Measurements from ENCODE around the gene AP5Z1. TPM values are rescaled to one million over a fixed set of nuclear protein-coding genes. Genes with fewer than 3 reads are reported as not detected.

The AP5Z1 gene
- total RNA-seq, 4 donors from 2014 or later, result 26.2 to 81.2 (median 52.2) TPM

DNA sequence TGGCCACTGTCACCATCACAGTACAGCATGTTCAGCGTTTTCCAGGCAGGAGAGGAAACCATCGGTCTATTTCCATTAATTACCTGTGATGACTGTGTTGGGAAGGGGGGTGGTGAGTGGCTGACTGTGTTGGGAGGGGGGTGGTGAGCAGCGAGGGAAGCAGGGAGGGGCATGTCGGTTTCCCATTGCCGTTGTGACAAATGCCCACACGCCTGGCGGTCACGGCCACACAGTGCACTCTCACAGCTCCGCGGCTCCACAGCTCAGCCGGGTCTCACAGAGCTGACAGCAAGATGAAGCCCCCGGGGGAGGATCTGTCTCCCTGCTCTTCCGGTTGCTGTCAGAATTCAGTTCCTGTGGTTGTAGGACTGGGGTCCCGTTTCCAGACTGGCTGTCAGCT is 39.0 kb downstream of the AP5Z1 start:
- no peak overlapping the region for H3K4me3 ChIP-seq
- TF ChIP-seq POLR2A (IDR thresholded peaks at IDR 0.05), result no peak
- TF ChIP-seq POLR2AphosphoS5 (IDR thresholded peaks at IDR 0.05), result no peak
- no peak for TF ChIP-seq CTCF (IDR thresholded peaks at IDR 0.05)
- no peak for TF ChIP-seq EP300 (IDR thresholded peaks at IDR 0.05)
- no peak for DNase-seq (ENCODE audit: low spot score in 2 of 2)
- no peaks in the 10 kb centered on the region for H3K36me3 ChIP-seq
- no peaks in the 10 kb centered on the region for H3K9me3 ChIP-seq
- no peaks in the 10 kb centered on the region for H3K4me1 ChIP-seq
- H3K27ac ChIP-seq, result no peak overlapping the region
- peaks cover 15% of the 10 kb centered on the region for H3K27me3 ChIP-seq
- WGBS, result 48% methylated on average over 6 of the region's 14 CpGs

DNA sequence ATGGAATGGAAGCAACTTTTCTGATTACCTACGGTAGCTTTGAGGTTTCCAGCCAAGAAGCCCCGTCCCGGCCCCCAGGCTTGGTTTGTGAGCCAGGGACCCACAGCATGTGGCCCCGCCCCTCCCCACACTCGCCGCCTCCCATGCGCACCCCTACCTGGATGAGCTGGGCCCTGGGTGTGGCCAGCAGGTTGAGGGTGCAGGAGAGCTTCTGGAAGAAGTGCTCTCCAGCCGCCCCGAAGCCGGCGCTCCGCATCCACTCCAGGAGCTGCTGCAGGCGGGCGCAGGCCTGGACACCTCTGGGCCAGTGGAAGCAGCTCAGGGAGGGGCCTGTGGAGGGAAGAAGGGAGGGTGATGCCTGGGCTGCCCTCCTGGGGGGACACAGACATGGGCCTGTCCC is 39.7 kb downstream of the AP5Z1 start:
- 80% methylated on average over 3 of the region's 14 CpGs for WGBS
- H3K27me3 ChIP-seq, result peaks cover 15% of the 10 kb centered on the region

GRCh38 chr7:4815609-4816418 is 40.4 kb downstream of the AP5Z1 start:
- H3K36me3 ChIP-seq, result no peaks in the 10 kb centered on the region
- DNase-seq (ENCODE audit: low spot score in 2 of 2), result no peak
- H3K9me3 ChIP-seq, result no peaks in the 10 kb centered on the region
- 88% methylated on average over 23 of the region's 38 CpGs for WGBS
- peaks cover 4% of the 10 kb centered on the region for H3K4me1 ChIP-seq
- TF ChIP-seq CTCF (IDR thresholded peaks at IDR 0.05) (no peak), POLR2AphosphoS5 (IDR thresholded peaks at IDR 0.05) (no peak), EP300 (IDR thresholded peaks at IDR 0.05) (no peak), POLR2A (IDR thresholded peaks at IDR 0.05) (no peak)
- no peak overlapping the region for H3K27ac ChIP-seq
- peaks cover 15% of the 10 kb centered on the region for H3K27me3 ChIP-seq
- H3K4me3 ChIP-seq, result no peak overlapping the region

More for the DNA sequence above, 39.7 kb downstream of the AP5Z1 start:
- Histone ChIP-seq H3K4me1 (peaks cover 3% of the 10 kb centered on the region), H3K36me3 (no peaks in the 10 kb centered on the region), H3K4me3 (no peak overlapping the region), H3K27ac (no peak overlapping the region), H3K9me3 (no peaks in the 10 kb centered on the region)
- no peak for DNase-seq (ENCODE audit: low spot score in 2 of 2)
- no peak for TF ChIP-seq CTCF (IDR thresholded peaks at IDR 0.05)
- no peak for TF ChIP-seq POLR2AphosphoS5 (IDR thresholded peaks at IDR 0.05)
- no peak for TF ChIP-seq EP300 (IDR thresholded peaks at IDR 0.05)
- no peak for TF ChIP-seq POLR2A (IDR thresholded peaks at IDR 0.05)

GRCh38 chr7:4816419-4817080 is 41.1 kb downstream of the AP5Z1 start:
- H3K27me3 ChIP-seq, result peaks cover 15% of the 10 kb centered on the region
- no peak overlapping the region for H3K4me3 ChIP-seq
- H3K9me3 ChIP-seq, result no peaks in the 10 kb centered on the region
- TF ChIP-seq EP300 (IDR thresholded peaks at IDR 0.05) (no peak), POLR2A (IDR thresholded peaks at IDR 0.05) (no peak), POLR2AphosphoS5 (IDR thresholded peaks at IDR 0.05) (no peak), CTCF (IDR thresholded peaks at IDR 0.05) (no peak)
- 94% methylated on average over 14 of the region's 26 CpGs for WGBS
- peaks cover 4% of the 10 kb centered on the region for H3K4me1 ChIP-seq
- no peak overlapping the region for H3K27ac ChIP-seq
- no peaks in the 10 kb centered on the region for H3K36me3 ChIP-seq
- DNase-seq (ENCODE audit: low spot score in 2 of 2), result no peak

DNA sequence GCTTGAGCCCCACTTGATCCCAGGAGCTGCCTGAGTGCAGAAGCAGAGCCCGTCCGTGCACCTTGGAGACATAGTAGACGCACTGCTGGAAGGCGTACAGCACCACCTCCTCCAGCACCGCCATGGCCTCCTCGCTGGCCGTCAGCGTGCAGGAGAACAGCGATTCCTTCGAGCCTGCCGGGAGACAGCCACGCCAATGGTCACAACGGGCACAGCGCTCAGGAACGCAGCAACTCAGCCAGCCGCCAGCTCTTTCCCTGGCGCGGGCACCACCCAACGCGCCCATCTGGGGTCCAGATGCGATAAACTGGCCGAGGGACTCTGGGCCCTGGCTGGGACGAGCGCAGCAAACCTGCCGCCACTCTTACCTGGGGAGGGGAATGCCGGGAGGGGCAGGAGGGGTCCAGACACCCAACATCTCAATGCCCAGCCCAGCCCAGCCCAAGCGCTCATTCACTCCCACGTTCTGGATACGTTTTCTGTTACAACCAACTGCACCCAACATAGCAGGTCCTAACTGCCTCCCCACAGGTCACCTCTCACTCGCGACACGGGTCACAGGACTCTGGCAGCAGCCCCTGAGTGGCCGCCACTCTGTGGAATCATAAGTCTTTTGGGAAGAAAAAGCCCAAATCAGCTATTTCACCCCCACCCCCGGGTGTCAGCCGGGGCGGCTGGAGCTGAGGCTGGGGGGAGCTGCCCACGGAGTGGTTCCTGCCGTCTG is 41.9 kb downstream of the AP5Z1 start:
- DNase-seq (ENCODE audit: low spot score in 2 of 2), result no peak
- no peaks in the 10 kb centered on the region for H3K36me3 ChIP-seq
- peaks cover 4% of the 10 kb centered on the region for H3K4me1 ChIP-seq
- H3K27me3 ChIP-seq, result peaks cover 15% of the 10 kb centered on the region
- no peak overlapping the region for H3K27ac ChIP-seq
- no peaks in the 10 kb centered on the region for H3K9me3 ChIP-seq
- WGBS, result 94% methylated on average over 34 of the region's 38 CpGs
- H3K4me3 ChIP-seq, result no peak overlapping the region
- TF ChIP-seq POLR2AphosphoS5 (IDR thresholded peaks at IDR 0.05) (no peak), POLR2A (IDR thresholded peaks at IDR 0.05) (no peak), CTCF (IDR thresholded peaks at IDR 0.05) (no peak), EP300 (IDR thresholded peaks at IDR 0.05) (no peak)

All from suprapubic skin (tissue), 4 donors.